GM19467 (cell line): ENCODE results near the gene IL32.

Source experiments
- ATAC-seq: cut with Tn5 transposase; IDR thresholded peaks from one replicate; pipeline ENCODE4 v1.9.1; 2021; ENCODE audit warnings: mild to moderate bottlenecking, moderate library complexity; ENCODE audit not compliant: unreplicated experiment

The IL32 gene

GRCh38 chr16:3113765-3114479, 48.5 kb downstream of the IL32 start:
- ATAC-seq = no peak

- no peak for ATAC-seq
Measured at GRCh38 chr16:3115003-3115402, 49.6 kb downstream of the IL32 start.

- ATAC-seq = no peak
Measured at GRCh38 chr16:3115561-3115960, 50.1 kb downstream of the IL32 start.

DNA sequence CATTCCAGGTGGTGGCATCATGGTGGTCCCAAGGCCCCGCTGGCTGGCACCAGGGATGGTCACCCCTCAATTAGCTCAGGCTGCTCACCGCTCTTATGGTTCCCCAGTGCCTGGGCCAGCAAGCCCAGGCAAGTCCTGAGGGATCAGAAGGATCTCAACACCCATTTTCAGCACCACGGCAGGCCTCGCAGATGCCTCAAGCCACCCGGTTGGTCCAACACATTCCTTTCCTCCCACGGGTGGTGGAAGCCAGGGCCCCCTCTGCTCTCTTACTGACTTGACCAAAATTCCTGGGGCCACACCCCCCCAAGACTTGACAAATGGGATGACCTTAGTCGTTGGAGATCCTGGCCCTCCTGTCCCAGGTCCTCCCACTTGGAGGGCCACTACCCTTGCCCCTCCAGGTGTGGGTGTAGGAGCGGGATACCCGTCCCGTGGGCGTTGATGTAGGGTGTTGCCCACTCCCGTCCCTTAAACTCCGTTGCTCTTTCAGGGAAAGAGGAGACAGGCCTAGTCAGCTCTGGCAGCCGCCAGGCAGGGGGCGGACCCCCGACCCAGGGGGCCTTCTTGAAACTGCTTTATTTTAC, 52.9 kb downstream of the IL32 start:
- ATAC-seq = no peak

- ATAC-seq = no peak
Measured at GRCh38 chr16:3118846-3119245, 53.4 kb downstream of the IL32 start.
